C1 segment of cervical spinal cord (tissue), 14 donors: ENCODE results near the gene XPC.

Experiments
- DNase-seq, 14 donors: peaks; one replicate each; lab custom pipeline; 2025; lab: John Stamatoyannopoulos, UW

Gene XPC

GRCh38 chr3:14148041-14148985 lies 30.1 kb downstream of the XPC start:
- no peak for DNase-seq

- no peak for DNase-seq
Observed at GRCh38 chr3:14147617-14148016, 30.8 kb downstream of the XPC start.

- no peak for DNase-seq
Observed at GRCh38 chr3:14147066-14147435, 31.4 kb downstream of the XPC start.

- DNase-seq: no peak
Observed at GRCh38 chr3:14146381-14147065, 31.9 kb downstream of the XPC start.

GRCh38 chr3:14145670-14146380 lies 32.6 kb downstream of the XPC start:
- no peak for DNase-seq

GRCh38 chr3:14145236-14145635 lies 33.2 kb downstream of the XPC start:
- DNase-seq: no peak

GRCh38 chr3:14144423-14145075 lies 33.9 kb downstream of the XPC start:
- DNase-seq: peak in 4 of 14 donors; percentile 12 to 41 (median 13)

- peak in 1 of 14 donors; percentile 27 for DNase-seq
Observed at GRCh38 chr3:14143271-14144225, 34.9 kb downstream of the XPC start.

GRCh38 chr3:14142567-14143270 lies 35.7 kb downstream of the XPC start:
- DNase-seq: no peak

- no peak for DNase-seq
Observed at GRCh38 chr3:14141602-14142341, 36.6 kb downstream of the XPC start.

GRCh38 chr3:14141144-14141543 lies 37.3 kb downstream of the XPC start:
- DNase-seq: no peak

- DNase-seq: no peak
Observed at GRCh38 chr3:14140668-14141067, 37.7 kb downstream of the XPC start.

GRCh38 chr3:14139771-14140170 lies 38.6 kb downstream of the XPC start:
- no peak for DNase-seq

GRCh38 chr3:14138878-14139655 lies 39.3 kb downstream of the XPC start:
- DNase-seq: no peak

- DNase-seq: no peak
Observed at GRCh38 chr3:14138109-14138877, 40.1 kb downstream of the XPC start.

- peak in 5 of 14 donors; percentile 13 to 64 (median 19) for DNase-seq
Observed at GRCh38 chr3:14137445-14137844, 41.0 kb downstream of the XPC start.

GRCh38 chr3:14137004-14137403 lies 41.4 kb downstream of the XPC start:
- DNase-seq: peak in 1 of 14 donors; percentile 64

- DNase-seq: no peak
Observed at GRCh38 chr3:14135581-14135980, 42.8 kb downstream of the XPC start.
